IMR-90 (cell line): Measurements from ENCODE around the gene GRIPAP1. TPM values are rescaled to one million over a fixed set of nuclear protein-coding genes. Genes with fewer than 3 reads are reported as not detected.

Experiments used
- ATAC-seq: fragments of 200-7000 bp; cut with Tn5 transposase; 2 replicates; pipeline ENCODE4 v1.9.1; 2020; ENCODE audit warnings: low read depth, mild to moderate bottlenecking, moderate library complexity
- BruUV-seq: library from RNA; stranded (reverse); fragments of 400-500 nt; replicated peaks from 2 replicates; lab custom pipeline; 2021; lab: Mats Ljungman, UMichigan
- CTCF ChIA-PET: fragments of 300-600 bp; formaldehyde crosslinking; extraction: SDS; loops from one replicate; lab custom pipeline; 2021; ENCODE audit warnings: antibody characterized with exemption; lab: Yijun Ruan, JAX
- POLR2A ChIA-PET: fragments of 300-600 bp; sonication (Branson Sonifier 250); formaldehyde crosslinking; loops from one replicate; lab custom pipeline; 2022; ENCODE audit warnings: antibody characterized with exemption; ENCODE audit not compliant: unreplicated experiment; lab: Charles Lee
- DNase-seq: peaks from one replicate; pipeline ENCODE4 v3.0.0; 2013
- H2AFZ ChIP-seq: replicated peaks from 2 replicates; pipeline ENCODE3; 2013; ENCODE audit warnings: low read length, mild to moderate bottlenecking; ENCODE audit not compliant: poor library complexity
- H2AK5ac ChIP-seq: 2 replicates; pipeline ENCODE4 v1.6.1; 2013; ENCODE audit warnings: low read depth, low read length, inconsistent platforms
- H2AK9ac ChIP-seq: replicated peaks from 2 replicates; pipeline ENCODE3; 2013; ENCODE audit warnings: mild to moderate bottlenecking, low read depth, low read length, moderate library complexity; ENCODE audit not compliant: poor library complexity
- H2BK120ac ChIP-seq: 2 replicates; pipeline ENCODE4 v1.6.1; 2013; ENCODE audit warnings: low read depth, low read length, inconsistent platforms
- H2BK15ac ChIP-seq: 3 replicates; pipeline ENCODE4 v1.6.1; 2013; ENCODE audit warnings: low read depth, low read length, inconsistent platforms
- H2BK20ac ChIP-seq: 2 replicates; pipeline ENCODE4 v1.6.1; 2013; ENCODE audit warnings: low read depth, mild to moderate bottlenecking, inconsistent platforms, low read length, moderate library complexity
- H2BK5ac ChIP-seq: 2 replicates; pipeline ENCODE4 v1.6.1; 2013; ENCODE audit warnings: mild to moderate bottlenecking, low read depth, low read length, inconsistent platforms; ENCODE audit not compliant: poor library complexity, severe bottlenecking
- H3K14ac ChIP-seq: replicated peaks from 2 replicates; pipeline ENCODE4 v1.6.1; 2013; ENCODE audit warnings: low read depth, low read length, inconsistent platforms
- H3K18ac ChIP-seq: 2 replicates; pipeline ENCODE4 v1.6.1; 2013; ENCODE audit warnings: low read depth, low read length, control low read depth
- H3K23ac ChIP-seq: 2 replicates; pipeline ENCODE4 v1.6.1; 2013; ENCODE audit warnings: low read depth, low read length, inconsistent platforms
- H3K27ac ChIP-seq: 2 replicates; pipeline ENCODE4 v1.5.1; 2013; ENCODE audit warnings: mild to moderate bottlenecking, control low read depth, low read length; ENCODE audit not compliant: insufficient read depth
- H3K27me3 ChIP-seq: 2 replicates; pipeline ENCODE4 v1.6.1; 2013; ENCODE audit warnings: low read length; ENCODE audit not compliant: control insufficient read depth, insufficient read depth
- H3K36me3 ChIP-seq: 2 replicates; pipeline ENCODE4 v1.6.1; 2013; ENCODE audit warnings: low read length, mixed read lengths; ENCODE audit not compliant: control insufficient read depth, insufficient read depth
- H3K4ac ChIP-seq: 2 replicates; pipeline ENCODE4 v1.6.1; 2013; ENCODE audit warnings: low read depth, low read length, inconsistent platforms
- H3K4me1 ChIP-seq: 2 replicates; pipeline ENCODE4 v1.6.1; 2013; ENCODE audit warnings: low read length, mixed read lengths; ENCODE audit not compliant: control insufficient read depth, insufficient read depth
- H3K4me2 ChIP-seq: 2 replicates; pipeline ENCODE4 v1.6.1; 2013; ENCODE audit warnings: low read depth, mild to moderate bottlenecking, control low read depth, low read length, moderate library complexity
- H3K4me3 ChIP-seq: 2 replicates; pipeline ENCODE4 v1.5.1; 2013; ENCODE audit warnings: low read depth, mild to moderate bottlenecking, control low read depth, low read length, moderate library complexity; ENCODE audit not compliant: insufficient read depth
- H3K56ac ChIP-seq: 2 replicates; pipeline ENCODE4 v1.6.1; 2013; ENCODE audit warnings: low read length, inconsistent platforms; ENCODE audit not compliant: insufficient read depth; ENCODE audit errors: extremely low read depth
- H3K79me1 ChIP-seq, 2 experiments: 2 replicates each; pipeline ENCODE4 v1.6.1; 2013; ENCODE audit warnings: low read length in 2 of 2, inconsistent platforms in 1 of 2, low read depth in 1 of 2
- H3K9ac ChIP-seq: 2 replicates; pipeline ENCODE4 v1.6.1; 2013; ENCODE audit warnings: low read depth, low read length, control low read depth
- H3K9me1 ChIP-seq: 2 replicates; pipeline ENCODE4 v1.6.1; 2013; ENCODE audit warnings: low read length, inconsistent platforms; ENCODE audit not compliant: insufficient read depth
- H3K9me3 ChIP-seq: 2 replicates; pipeline ENCODE4 v1.6.1; 2013; ENCODE audit warnings: low read length; ENCODE audit not compliant: control insufficient read depth, insufficient read depth
- H4K20me1 ChIP-seq: 2 replicates; pipeline ENCODE4 v1.6.1; 2013; ENCODE audit warnings: low read length, inconsistent platforms; ENCODE audit not compliant: insufficient read depth
- H4K5ac ChIP-seq: 2 replicates; pipeline ENCODE4 v1.6.1; 2013; ENCODE audit warnings: mild to moderate bottlenecking, low read depth, low read length, control low read depth
- H4K8ac ChIP-seq, 2 experiments: 2 replicates each; pipeline ENCODE4 v1.6.1; 2013; ENCODE audit warnings: low read depth in 2 of 2, low read length in 2 of 2, control low read depth in 1 of 2, inconsistent platforms in 1 of 2
- H4K91ac ChIP-seq: 2 replicates; pipeline ENCODE4 v1.6.1; 2013; ENCODE audit warnings: low read depth, low read length, inconsistent platforms; ENCODE audit not compliant: insufficient read depth
- BHLHE40 ChIP-seq: fragments of 150-350 bp; IDR thresholded peaks from 2 replicates; pipeline ENCODE4 v1.6.1; 2016; ENCODE audit warnings: mild to moderate bottlenecking, low read depth, low read length
- CEBPB ChIP-seq: IDR thresholded peaks from 2 replicates; pipeline ENCODE4 v1.6.1; 2012; ENCODE audit warnings: low read depth, low read length, improper control_type of control experiment
- CHD1 ChIP-seq: IDR thresholded peaks from 2 replicates; pipeline ENCODE4 v1.6.1; 2012; ENCODE audit warnings: low read depth, low read length, improper control_type of control experiment
- FOS ChIP-seq: fragments of 150-350 bp; IDR thresholded peaks from 2 replicates; pipeline ENCODE4 v1.6.1; 2016; ENCODE audit warnings: low read depth, low read length
- MAFK ChIP-seq: IDR thresholded peaks from 2 replicates; pipeline ENCODE4 v1.6.1; 2012; ENCODE audit warnings: low read depth, low read length, improper control_type of control experiment
- MAZ ChIP-seq: IDR thresholded peaks from 2 replicates; pipeline ENCODE4 v1.6.1; 2012; ENCODE audit warnings: low read depth, mild to moderate bottlenecking, low read length, improper control_type of control experiment, moderate library complexity, borderline replicate concordance
- MXI1 ChIP-seq: IDR thresholded peaks from 2 replicates; pipeline ENCODE4 v1.6.1; 2012; ENCODE audit warnings: low read depth, mild to moderate bottlenecking, low read length, moderate library complexity, borderline replicate concordance
- NFE2L2 ChIP-seq: fragments of 150-350 bp; IDR thresholded peaks from 2 replicates; pipeline ENCODE4 v1.6.1; 2016; ENCODE audit warnings: low read depth, mild to moderate bottlenecking, low read length
- POLR2A ChIP-seq: IDR thresholded peaks from 2 replicates; pipeline ENCODE4 v1.6.1; 2012; ENCODE audit warnings: mild to moderate bottlenecking, low read depth, low read length
- RAD21 ChIP-seq: IDR thresholded peaks from 2 replicates; pipeline ENCODE4 v1.6.1; 2012; ENCODE audit warnings: low read length, improper control_type of control experiment
- RFX5 ChIP-seq: IDR thresholded peaks from 2 replicates; pipeline ENCODE4 v1.8.0; 2012; ENCODE audit warnings: low read depth, mild to moderate bottlenecking, low read length, moderate library complexity
- SMC3 ChIP-seq: fragments of 150-350 bp; IDR thresholded peaks from 2 replicates; pipeline ENCODE4 v1.6.1; 2016; ENCODE audit warnings: low read depth, mild to moderate bottlenecking, antibody characterized with exemption, low read length, moderate library complexity
- WGBS, 2 experiments: methylation state at CpG; one replicate each; pipeline versions ENCODE4 v1.1.5 to v1.1.7; 2013; ENCODE audit warnings: missing lambda C conversion rate in 2 of 2; ENCODE audit not compliant: insufficient read length in 1 of 2; ENCODE audit errors: extremely low coverage in 2 of 2; 5-methylcytosine and 5-hydroxymethylcytosine counted together
- dilution Hi-C: fragments of 300-500 bp; cut with HindIII; formaldehyde crosslinking; loops from one replicate; pipeline ENCODE4 v1.14.3; 2018; ENCODE audit warnings: low sequenced_read_pairs; ENCODE audit not compliant: unreplicated experiment
- in situ Hi-C: fragments of 300-500 bp; cut with MboI; formaldehyde crosslinking; loops from 3 replicates; pipeline ENCODE4 v1.14.3; 2019; ENCODE audit warnings: low sequenced_read_pairs, inconsistent platforms, mixed read lengths
- intact Hi-C: fragments of 100-400 bp; cut with micrococcal nuclease; formaldehyde crosslinking; loops from 2 replicates; pipeline ENCODE4 v1.10.0; 2022
- polyA plus RNA-seq, 3 experiments: library from polyadenylated mRNA; depleted of rRNA; stranded (reverse); fragments of >200 nt; gene quantifications; 2 replicates each; pipeline ENCODE4 v1.2.3, GENCODE V29; 2012; ENCODE audit warnings: low replicate concordance in 1 of 3
- total RNA-seq: library from RNA; depleted of rRNA; stranded (reverse); fragments of >200 nt; gene quantifications from 2 replicates; pipeline ENCODE4 v1.2.3, GENCODE V29; 2012
- TF ChIP-seq, protein P1 (sequence below): conservative IDR thresholded peaks from 2 replicates; pipeline ENCODE4 v1.5.1; 2012; ENCODE audit warnings: mild to moderate bottlenecking, low read depth, low read length, improper control_type of control experiment
- TF ChIP-seq, protein P2 (sequence below): fragments of 150-350 bp; IDR thresholded peaks from 2 replicates; pipeline ENCODE4 v1.6.1; 2017; ENCODE audit warnings: mild to moderate bottlenecking, antibody characterized with exemption, low read length, low read depth
- TF ChIP-seq, protein P3 (sequence below): fragments of 150-350 bp; IDR thresholded peaks from 2 replicates; pipeline ENCODE4 v1.6.1; 2016; ENCODE audit warnings: low read depth, mild to moderate bottlenecking, low read length, moderate library complexity, borderline replicate concordance

Gene GRIPAP1
- total and polyA plus RNA-seq, 2 of the 4 experiments (the other 2 are of a cell fraction) = 17.9 to 25.0 TPM

DNA sequence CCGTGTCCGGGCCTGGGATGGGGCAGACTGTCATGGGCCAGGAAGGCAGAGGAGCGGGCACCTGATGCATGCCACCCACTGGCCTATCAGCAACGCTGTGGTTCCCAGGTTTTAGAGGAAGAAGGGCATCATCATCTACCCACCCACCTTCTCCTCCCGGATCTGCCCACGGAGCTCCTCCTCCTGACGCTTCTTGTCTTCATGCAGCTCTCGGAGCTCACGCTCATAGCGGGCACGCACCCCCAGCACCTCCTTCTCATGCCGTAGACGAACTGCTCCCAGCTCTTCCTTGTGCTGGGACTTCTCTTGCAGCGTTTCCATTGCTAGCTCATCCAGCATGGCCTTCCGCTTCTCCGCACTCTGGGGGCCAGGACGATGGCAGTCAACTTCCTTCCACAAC, 19.0 kb downstream of the GRIPAP1 start:
- H3K4me1 ChIP-seq = no peaks in the 10 kb centered on the region
- ChIA-PET CTCF (no interaction called here), POLR2A (no interaction called here)
- no peak for DNase-seq
- dilution Hi-C loops = no loop called here
- H3K14ac ChIP-seq = no peak overlapping the region
- no TSS peak for BruUV-seq
- H3K23ac ChIP-seq = no peak overlapping the region
- H4K91ac ChIP-seq = no peak overlapping the region
- H4K8ac ChIP-seq = no peak overlapping the region
- no peak overlapping the region for H3K9ac ChIP-seq
- H2AK9ac ChIP-seq = no peak overlapping the region
- H2BK15ac ChIP-seq = no peak overlapping the region
- H2BK120ac ChIP-seq = no peak overlapping the region
- H3K9me1 ChIP-seq = no peaks in the 10 kb centered on the region
- no peak overlapping the region for H2BK5ac ChIP-seq
- no peak overlapping the region for H2AFZ ChIP-seq
- no peak overlapping the region for H2BK20ac ChIP-seq
- peaks cover 4% of the 10 kb centered on the region; the same call in 1 of the 2 replicates for H3K9me3 ChIP-seq
- 74% methylated on average over 9 of the region's 17 CpGs; no CpG with 5 or more reads in 1 of the 2 experiments for WGBS, 2 experiments
- no peak overlapping the region for H4K5ac ChIP-seq
- H2AK5ac ChIP-seq = no peak overlapping the region
- peaks cover 26% of the 10 kb centered on the region for H3K36me3 ChIP-seq
- no peak overlapping the region for H3K56ac ChIP-seq
- no peak overlapping the region for H3K4me2 ChIP-seq
- no peak overlapping the region for H3K27ac ChIP-seq
- no peaks in the 10 kb centered on the region for H4K20me1 ChIP-seq
- H3K79me1 ChIP-seq = no peaks in the 10 kb centered on the region
- H3K4ac ChIP-seq = no peak overlapping the region
- in situ Hi-C loops = no loop called here
- ATAC-seq = no peak
- H3K27me3 ChIP-seq = no peaks in the 10 kb centered on the region
- TF ChIP-seq, protein P1, sequence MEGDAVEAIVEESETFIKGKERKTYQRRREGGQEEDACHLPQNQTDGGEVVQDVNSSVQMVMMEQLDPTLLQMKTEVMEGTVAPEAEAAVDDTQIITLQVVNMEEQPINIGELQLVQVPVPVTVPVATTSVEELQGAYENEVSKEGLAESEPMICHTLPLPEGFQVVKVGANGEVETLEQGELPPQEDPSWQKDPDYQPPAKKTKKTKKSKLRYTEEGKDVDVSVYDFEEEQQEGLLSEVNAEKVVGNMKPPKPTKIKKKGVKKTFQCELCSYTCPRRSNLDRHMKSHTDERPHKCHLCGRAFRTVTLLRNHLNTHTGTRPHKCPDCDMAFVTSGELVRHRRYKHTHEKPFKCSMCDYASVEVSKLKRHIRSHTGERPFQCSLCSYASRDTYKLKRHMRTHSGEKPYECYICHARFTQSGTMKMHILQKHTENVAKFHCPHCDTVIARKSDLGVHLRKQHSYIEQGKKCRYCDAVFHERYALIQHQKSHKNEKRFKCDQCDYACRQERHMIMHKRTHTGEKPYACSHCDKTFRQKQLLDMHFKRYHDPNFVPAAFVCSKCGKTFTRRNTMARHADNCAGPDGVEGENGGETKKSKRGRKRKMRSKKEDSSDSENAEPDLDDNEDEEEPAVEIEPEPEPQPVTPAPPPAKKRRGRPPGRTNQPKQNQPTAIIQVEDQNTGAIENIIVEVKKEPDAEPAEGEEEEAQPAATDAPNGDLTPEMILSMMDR = no peak
- TF ChIP-seq CEBPB (no peak), SMC3 (no peak), MAZ (no peak), RFX5 (no peak), MXI1 (no peak), CHD1 (no peak), BHLHE40 (no peak), MAFK (no peak), RAD21 (no peak), POLR2A (no peak), FOS (no peak), NFE2L2 (no peak)
- TF ChIP-seq, protein P2, sequence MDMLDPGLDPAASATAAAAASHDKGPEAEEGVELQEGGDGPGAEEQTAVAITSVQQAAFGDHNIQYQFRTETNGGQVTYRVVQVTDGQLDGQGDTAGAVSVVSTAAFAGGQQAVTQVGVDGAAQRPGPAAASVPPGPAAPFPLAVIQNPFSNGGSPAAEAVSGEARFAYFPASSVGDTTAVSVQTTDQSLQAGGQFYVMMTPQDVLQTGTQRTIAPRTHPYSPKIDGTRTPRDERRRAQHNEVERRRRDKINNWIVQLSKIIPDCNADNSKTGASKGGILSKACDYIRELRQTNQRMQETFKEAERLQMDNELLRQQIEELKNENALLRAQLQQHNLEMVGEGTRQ = no peak
- TF ChIP-seq, protein P3, sequence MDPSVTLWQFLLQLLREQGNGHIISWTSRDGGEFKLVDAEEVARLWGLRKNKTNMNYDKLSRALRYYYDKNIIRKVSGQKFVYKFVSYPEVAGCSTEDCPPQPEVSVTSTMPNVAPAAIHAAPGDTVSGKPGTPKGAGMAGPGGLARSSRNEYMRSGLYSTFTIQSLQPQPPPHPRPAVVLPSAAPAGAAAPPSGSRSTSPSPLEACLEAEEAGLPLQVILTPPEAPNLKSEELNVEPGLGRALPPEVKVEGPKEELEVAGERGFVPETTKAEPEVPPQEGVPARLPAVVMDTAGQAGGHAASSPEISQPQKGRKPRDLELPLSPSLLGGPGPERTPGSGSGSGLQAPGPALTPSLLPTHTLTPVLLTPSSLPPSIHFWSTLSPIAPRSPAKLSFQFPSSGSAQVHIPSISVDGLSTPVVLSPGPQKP = no peak
- no peak overlapping the region for H3K4me3 ChIP-seq
- H3K18ac ChIP-seq = no peak overlapping the region
- intact Hi-C loops = no loop called here
